AG08395 (cell line): ENCODE measurements around the gene ERCC8.
"Not testable (repeated sequence)": the region's sequence is repeated elsewhere in the genome, so short reads cannot be mapped to it uniquely, and the experiment has no call there.

Experiments
- DNase-seq: peaks from one replicate; pipeline ENCODE4 v3.0.0; 2012; ENCODE audit warnings: mixed read lengths, low spot score

ERCC8 gene

DNA sequence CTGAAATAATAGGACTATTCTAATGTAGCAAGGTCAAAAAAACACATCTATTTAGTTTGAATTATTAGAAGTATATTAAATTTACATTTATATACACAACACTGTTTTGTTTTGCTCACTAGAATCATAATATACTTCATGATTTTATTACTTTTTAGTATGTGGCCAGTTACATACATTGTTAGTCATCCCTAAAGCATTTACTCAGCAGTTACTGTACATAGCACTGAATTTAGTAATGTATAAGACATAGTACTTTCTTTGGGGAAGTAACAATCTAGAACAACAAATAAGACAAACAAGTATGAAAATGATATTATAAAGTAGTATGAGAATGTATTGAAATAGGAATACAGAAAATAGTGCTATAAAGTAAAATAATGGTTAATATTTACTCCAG lies 28.2 kb downstream of the ERCC8 start:
- no peak for DNase-seq

DNA sequence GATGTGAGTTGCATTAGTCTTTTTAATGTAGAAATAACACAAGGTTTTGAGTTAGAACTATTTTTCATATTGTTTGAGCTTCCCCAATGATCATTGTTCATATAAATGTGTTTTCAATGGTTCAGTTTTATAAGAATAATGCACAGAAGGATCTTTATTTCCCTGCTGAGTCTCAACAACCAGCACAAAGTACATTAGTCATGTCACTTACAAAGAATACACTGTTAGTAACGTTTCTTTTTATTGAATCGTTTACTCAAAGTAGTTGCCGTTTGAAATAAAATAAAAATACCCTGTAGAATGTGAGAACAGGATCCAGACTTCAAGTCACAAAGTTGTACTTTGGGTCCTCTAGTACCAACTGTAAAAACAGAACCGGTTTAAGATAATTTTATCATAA lies 41.5 kb downstream of the ERCC8 start:
- DNase-seq: no peak

DNA sequence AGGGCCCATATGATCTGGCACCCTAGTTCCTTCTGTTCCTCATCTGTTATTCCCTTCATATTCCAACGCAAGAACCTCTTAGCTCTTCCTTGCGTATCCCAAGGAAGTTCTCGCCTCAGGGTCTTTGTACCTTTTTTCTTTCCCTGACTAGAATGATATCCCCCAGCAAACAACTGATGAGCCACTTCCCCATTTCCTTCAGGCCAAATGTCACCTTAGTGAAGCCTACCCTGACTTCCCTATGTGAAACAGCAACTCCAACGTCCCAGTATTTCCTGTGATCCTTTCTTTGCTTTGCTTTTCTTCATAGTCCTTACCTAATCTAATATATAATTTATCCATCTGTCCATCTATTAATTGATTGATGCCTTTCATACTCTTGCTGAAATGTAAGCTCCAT lies 47.9 kb downstream of the ERCC8 start:
- no peak for DNase-seq

DNA sequence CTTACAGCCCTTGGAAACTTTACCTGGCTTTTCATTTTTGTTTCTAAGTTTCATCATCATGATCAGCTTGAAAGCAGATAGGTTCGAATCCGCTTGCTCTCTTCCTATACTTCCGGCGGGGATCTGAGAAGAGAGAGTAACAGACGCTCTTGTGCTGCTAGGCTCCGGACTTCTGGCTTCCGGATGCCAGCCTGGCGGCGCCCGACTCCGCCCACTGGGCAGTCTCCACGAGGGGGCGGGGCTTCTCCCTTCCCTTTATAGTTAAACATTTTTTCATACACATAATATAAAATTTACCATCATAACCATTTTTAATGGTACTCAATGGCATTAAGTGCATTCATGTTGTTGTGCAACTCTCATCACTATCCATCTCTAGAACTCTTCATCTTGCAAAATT lies 51.3 kb downstream of the ERCC8 start:
- DNase-seq: no peak

DNA sequence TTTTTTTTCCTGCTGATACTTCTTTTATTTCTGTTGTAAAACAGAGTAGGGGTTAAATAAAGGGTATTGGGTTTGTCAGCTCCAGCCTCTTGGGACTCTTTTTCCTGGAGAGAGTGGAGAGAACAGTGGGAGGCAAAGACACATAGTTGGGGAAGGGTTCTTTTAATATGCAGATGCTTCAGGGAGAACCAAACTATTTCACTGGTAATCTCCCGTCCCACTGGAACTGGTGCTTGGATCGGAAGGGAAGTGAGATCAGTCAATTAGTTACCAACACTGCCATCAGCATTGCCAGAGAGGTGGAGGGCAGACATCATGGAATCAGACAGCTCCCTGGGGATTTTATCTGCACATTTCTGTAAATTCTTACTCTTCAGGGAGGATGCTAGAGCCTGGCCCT lies 53.2 kb downstream of the ERCC8 start:
- no peak for DNase-seq

DNA sequence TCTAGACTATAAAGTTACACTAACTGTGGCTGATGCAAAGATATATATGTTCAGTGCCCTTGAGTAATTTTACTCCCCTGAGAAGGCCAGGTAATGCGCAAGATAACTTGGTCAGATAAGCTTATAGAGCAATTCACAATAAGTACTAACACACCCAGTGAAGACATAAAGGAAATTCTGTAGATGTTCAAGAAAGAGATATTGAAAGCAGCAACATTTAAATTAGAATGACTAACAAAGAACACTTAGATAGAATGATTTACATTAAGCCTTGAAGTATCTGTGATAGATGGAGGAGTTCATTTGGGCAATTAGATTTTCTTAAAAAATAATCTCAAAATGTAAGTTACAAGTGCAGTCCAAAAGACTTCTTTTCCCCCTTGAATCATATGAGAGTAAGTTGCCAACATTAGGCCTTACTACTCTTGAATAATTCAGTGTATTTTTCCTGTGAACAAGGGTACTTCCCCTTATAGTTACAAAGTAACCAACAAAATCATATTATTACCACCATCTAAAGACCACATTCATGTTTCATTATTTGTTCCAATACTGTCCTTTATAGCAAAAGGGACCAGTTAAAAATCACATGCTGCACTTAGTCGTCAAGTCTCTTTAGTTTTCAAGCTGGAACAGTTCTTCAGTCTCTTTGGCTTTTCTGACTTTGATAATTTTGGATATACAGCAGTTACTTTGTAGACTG lies 56.4 kb downstream of the ERCC8 start:
- DNase-seq: no peak

DNA sequence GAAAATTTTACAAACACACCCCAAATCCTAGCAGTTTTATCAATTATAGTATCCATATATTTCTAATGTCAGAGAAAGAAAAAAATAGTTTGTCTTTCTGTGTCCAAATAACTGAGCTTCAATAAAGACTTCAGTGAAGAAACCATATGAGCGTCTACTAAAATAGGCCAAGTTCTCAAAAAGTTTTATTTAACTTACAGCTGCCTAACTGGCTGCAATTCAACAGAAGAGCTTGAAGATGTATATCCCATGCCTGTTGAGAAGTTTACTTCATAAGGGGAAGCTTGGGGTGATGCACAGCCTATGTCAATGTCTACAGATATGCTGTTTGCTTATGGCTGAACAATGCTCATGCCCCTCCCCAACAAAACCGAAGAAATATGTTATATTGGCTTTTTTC lies 57.1 kb downstream of the ERCC8 start:
- no peak for DNase-seq

DNA sequence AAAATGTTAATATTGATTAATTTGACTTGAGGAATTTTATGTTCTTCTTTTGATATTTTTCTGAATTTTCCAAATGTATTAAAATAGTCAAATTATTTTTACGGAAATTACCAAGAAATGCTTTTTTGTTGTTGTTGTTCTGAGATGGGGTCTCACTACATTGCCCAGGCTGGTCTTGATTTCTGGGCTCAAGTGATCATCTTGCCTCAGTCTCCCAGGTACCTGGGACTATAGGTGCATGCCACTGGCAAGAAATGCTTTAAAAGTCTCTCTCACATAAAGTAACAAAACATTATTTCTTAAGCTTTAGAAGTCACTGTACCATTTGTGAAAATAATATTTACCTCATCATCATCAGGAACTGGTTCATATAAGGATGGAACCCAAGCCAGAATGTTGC lies 57.8 kb downstream of the ERCC8 start:
- DNase-seq: no peak

DNA sequence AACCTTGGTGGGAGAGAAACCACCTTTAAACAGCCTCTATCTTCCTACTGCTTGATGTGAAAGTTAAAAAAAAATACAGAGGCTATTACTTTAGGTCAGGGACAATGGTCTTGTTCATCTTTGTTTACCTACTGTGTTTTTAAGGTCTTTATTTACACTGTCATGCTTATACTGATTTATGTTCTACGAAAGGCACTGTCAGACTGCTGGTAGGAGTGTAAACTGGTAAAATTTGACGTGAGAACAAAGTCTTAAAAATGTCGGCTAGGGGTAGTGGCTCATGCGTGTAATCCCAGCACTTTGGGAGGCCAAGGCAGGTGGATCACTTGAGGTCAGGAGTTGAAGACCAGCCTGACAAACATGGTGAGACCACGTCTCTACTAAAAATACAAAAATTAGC lies 58.7 kb downstream of the ERCC8 start:
- no peak for DNase-seq

DNA sequence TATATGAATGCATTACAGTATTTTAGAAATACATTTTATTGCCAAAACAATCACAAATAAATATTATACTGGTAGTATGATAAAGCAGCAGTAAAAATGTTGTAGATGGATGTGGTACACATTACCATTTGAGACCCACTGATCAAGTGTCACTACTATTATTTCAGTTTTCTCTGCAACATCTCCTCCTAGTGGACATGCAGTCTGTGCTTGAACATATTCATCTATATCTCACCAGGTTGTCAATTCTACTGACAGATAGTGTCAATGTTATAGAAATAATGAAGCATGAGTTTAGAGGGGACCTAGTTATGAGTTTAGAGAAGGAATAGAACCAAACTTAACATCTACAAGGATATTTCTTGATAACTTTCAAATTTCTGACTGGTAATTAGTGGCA lies 61.6 kb downstream of the ERCC8 start:
- peak; percentile 3 for DNase-seq

DNA sequence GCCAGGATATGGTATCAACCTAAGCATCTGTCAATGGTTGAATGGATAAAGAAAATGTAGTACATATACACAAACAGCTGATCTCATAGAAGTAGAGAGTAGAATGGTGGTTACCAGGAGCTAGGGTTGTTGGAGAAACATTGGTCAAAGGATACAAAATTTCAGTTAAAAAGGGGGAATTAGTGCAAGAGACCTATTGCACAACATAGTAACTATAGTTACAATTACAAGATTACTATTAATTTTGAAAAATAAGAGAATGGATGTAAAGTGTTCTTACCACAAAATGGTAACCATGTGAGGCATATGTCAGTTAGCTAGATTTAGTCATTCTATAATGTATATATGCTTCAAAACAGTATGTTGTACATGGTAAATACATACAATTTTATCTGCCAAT lies 72.0 kb downstream of the ERCC8 start:
- DNase-seq: no peak

DNA sequence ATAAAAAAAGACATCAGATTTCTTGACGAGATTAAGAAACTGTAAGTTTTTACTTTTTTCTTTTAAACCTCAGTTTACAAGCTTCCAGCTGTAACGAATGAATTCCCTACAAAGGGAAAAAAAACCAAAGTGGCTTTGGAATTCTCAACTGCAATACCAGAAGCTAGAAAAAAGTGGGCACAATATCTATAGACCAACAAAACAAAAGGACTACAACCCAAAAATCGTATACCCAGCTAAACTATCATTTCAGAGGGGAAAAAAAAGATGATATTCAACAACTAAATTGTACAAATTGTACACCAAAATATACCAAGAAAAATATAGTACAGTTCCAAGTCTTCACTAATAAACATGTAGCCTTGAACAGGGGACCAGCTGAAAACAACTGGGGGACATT lies 74.0 kb downstream of the ERCC8 start:
- no peak for DNase-seq

DNA sequence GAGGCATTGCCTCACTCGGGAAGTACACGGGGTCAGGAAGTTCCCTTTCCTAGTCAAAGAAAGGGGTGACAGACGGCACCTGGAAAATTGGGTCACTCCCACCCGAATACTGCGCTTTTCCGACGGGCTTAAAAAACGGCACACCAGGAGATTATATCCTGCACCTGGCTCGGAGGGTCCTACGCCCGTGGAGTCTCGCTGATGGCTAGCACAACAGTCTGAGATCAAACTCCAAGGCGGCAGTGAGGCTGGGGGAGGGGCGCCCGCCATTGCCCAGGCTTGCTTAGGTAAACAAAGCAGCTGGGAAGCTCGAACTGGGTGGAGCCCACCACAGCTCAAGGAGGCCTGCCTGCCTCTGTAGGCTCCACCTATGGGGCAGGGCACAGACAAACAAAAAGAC lies 84.3 kb downstream of the ERCC8 start:
- DNase-seq: not testable (repeated sequence)

DNA sequence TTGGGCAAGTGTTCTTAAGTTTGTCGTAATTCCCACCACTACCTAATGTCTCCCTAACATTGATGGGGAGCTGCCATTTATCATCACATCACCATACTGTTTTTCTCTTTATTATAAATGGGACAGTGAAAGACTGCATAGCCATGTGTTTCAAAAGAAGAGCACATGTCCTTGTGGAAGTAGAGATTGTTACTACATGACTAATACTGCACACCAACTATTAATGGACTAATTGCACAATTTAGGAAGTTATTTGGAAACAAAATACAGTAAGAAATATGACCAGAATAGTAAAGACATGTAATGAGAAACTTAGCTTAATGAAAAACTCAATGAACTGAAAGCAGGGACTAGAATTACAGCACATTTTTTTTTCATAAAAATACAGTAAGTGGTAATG lies 88.8 kb downstream of the ERCC8 start:
- DNase-seq: peak; percentile 25

DNA sequence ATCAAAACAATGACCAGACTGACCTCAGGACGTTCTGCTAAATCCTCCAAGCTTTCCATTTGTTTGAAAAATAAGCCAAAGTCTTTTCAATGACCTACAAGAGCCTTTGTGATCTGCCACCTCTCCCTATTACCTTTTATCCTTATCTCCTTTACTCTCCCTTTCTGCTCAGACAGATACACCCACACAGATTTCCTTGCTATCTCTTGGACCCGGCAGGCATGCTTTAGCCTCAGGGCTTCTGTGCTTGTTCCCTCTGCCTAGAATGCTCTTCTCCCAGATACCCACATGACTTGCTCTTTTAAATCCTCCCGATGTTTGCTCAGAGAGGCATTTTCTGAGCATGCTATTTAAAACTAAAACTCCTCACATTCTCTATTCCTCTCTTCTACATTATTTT lies 91.9 kb downstream of the ERCC8 start:
- no peak for DNase-seq

DNA sequence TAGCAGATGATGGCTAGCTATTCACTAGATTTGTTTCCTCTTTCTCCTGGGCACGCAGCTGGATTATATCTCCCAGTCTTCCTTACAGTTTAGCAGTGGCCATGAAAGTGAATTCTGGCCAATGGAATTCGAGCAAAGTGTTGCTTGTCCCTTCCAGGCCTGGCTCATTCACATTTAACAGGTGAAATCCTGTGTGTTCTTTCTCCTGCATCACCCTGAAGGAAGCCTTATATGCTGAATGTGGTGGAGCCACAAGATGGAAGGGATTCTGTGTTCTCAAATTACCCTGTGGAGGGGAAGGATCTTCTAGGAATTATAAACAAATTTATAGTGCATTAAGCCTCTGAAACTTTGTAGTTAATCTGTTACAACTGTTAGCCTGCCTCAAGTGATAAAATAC lies 92.6 kb downstream of the ERCC8 start:
- DNase-seq: no peak

DNA sequence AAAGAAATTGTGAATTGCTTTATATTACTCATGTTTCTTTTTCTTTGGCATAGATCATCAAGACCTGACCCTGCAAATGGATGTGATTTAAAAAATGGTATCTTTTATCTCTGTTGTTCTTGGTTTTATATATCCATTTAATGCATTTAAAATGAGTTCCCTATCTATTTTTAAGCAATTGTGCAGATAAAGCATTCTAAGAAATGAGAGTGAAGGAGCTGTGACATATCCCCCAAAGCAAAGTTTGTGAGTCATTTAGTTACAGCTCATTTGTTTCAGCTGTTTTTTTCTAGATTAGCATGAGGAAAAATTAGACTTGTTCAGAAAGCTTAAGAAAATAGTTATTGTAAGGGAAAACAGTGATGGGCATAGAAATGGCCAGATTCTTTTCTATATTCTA lies 93.2 kb downstream of the ERCC8 start:
- no peak for DNase-seq

DNA sequence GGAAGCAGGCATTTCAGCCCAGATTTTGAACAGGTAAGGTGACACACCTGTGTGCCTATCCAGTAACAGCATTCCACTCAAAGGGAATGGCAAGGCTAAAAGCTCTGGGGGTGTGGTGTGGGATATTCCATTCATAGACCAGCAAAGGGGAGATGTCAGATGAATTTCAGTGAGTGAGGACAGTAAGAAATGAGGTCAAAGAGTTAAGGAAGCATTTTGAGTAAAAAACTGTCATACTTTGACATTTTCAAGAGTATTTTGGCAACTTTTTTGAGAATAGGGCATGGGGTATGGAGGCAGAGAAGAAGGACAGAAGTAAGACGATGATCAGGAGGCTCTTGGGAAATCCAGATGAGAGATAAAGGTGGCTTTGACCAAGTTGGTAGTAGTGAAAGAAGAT lies 98.6 kb downstream of the ERCC8 start:
- no peak for DNase-seq

DNA sequence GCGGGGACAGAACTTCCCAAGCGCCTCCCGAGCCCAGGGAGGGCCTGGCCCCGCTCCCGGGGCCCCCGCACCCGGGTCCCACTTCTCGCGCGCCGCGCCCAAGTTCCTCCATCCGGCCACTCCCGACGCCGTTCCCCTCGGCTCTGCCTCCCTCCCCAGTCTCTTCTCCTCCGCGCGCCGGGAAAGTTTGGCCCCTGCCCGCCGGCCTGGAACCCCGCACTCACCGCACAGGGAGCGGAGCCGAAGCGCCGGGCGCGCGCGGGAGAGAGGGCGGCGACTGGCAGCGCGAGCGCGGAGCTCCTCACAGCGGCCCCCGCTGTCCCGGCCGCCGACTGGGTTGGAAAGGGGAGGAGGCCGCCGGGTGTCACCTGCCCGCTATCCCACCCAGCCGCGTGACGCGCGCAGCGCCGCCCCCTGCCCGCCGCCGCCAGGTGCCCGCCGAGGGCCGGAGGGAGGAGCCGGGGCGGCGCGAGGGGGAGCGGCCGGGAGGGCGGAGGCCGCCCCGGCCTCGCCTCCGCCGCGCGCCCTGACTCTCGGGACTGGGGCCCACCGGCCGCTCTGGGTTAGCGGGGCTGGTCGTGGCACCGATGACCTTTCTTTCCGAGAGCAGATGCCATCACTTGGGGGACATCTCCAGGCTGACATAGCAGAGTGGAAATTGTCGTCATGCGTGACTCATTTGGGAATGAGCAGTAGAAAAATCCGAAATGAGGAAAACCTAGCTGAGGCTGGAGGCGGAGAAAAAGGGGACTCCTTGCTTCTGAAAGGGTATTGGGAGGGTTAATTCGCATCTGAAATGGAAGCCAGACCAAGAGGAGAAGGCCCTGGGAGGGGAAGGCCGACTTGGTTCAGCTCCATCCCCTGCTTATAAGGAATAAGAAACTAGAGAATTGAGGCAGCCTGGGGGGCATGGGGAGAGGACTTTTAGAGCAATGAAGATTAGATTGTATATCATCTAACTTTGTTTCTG lies 100.6 kb downstream of the ERCC8 start, which contains the start of gene ELOVL7:
Gene ELOVL7, minus strand, starts transcription at position 334 of the 970 bp plus-strand sequence. CDS start 56,872 bp downstream, outside the sequence.
- DNase-seq: peak; percentile 31

DNA sequence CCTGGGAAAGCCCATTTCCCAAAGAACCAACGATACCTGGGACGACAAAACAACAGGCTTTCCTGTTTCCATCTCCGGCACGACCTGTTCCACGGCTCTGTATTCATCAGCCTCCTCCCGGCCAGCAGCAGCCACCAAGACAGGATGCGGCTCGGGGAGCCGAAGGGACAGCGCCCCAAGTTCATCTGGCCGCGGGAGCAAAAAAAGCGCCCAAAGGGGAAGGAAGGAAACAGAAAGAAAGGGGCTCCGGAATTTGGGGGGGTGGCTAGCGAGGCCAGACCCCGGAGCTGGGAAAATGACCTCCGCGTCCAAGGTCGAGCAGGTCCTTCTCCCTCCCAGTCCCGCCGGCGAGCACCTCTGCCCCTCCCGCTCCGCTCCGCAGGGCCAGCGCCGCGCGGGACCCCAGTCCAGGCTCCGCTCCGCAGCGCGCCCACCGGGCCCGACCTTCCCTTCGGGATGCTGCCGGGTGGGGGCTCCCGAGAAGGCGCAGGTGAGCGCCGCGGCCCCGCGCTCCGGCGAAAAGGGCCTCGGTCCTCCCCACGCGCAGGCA lies 101.4 kb downstream of the ERCC8 start:
- no peak for DNase-seq

DNA sequence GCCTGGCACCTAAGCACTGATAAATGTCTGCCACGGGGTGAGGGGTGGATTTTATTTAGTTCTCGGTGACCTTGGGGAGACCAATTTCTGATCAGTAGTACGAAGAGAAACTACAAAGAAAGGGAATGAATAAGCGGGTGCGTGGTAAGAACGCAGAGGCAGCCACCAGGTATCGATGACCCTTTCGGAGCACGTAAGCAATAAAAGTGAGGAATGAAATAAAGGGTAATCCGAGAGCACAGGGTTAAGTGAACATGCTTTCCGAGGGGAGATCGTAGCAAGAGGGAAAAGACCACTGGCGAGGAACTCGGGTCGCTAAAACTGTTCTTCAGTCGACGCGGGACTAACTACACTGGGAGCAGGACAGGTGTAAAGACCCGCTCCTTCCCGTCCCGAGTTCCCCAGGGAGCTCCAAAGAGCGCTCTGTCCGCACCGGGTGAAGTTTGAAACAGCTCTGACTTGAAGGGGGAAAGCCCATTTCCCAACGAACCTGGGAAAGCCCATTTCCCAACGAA lies 101.9 kb downstream of the ERCC8 start:
- no peak for DNase-seq

DNA sequence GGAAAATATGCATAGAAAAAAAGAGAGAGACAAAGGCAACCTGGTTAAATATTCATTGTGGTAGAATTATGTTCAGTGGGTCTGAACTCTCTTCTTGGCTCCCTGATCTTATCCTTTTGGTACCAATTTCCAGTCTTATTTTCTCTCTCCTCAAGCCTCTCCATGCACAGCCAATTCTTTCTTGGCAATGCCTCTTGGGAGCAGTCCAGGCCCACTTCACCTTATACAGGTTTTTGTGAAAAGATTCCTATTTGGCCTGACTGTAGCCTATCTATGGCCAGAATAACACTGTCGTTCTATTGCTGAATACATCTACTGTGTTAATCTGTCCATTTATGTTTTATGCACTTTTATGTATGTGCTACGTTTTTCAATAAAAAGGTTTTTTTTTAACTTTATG lies 103.5 kb downstream of the ERCC8 start:
- DNase-seq: no peak

DNA sequence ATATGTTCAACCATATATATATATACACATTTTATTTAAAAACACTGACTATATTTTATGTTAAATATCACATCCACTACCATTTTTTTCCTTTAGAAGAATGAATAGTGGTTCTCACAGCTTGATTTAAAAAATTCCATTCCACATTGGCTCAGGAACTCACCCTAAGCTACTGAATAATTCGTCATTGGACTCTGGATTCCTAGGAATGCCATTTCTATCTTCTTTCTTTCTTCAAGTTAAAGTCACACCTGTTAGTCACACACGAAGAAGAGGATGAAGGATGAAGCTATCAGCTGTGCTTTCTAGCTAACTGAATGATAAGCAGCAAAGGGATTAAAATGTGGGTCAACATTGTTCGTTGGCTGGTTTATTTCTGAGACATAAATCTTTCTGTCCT lies 108.7 kb downstream of the ERCC8 start:
- DNase-seq: no peak
